Naive thymus-derived CD8-positive, alpha-beta T cell (primary cell): ENCODE data around the gene ALKBH5. TPM values are rescaled to one million over a fixed set of nuclear protein-coding genes. Genes with fewer than 3 reads are reported as not detected.
A peak's percentile ranks its signal among the peaks of the same experiment; 100 is the strongest.

Experiments used
- ATAC-seq, 2 donors: fragments of 150-1000 bp; cut with Tn5 transposase in 1 of 2; sonication (Bioruptor Pico), chemical (Tn5 transposase) in 1 of 2; 1 replicate in 1 of 2; 2 replicates in 1 of 2; pipeline ENCODE4 v1.10.0; 2021; ENCODE audit warnings: mild to moderate bottlenecking in 2 of 2, moderate library complexity in 2 of 2
- POLR2A ChIA-PET: fragments of 350-600 bp; sonication (Branson Sonifier 250); formaldehyde crosslinking; loops from one replicate; lab custom pipeline; 2021; ENCODE audit warnings: antibody characterized with exemption; lab: Charles Lee
- DNase-seq, 10 donors: peaks; one replicate each; pipeline versions ENCODE4 v3.0.0 to v3.0.0-alpha.2; 2020 to 2022
- H3K27ac Mint-ChIP-seq, 10 donors: one replicate each; pipeline ENCODE4 v1.8.0; 2020 to 2022; ENCODE audit warnings: mild to moderate bottlenecking in 10 of 10, mixed read lengths in 10 of 10, moderate library complexity in 4 of 10, inconsistent platforms in 1 of 10
- H3K27me3 Mint-ChIP-seq, 5 donors: one replicate each; pipeline ENCODE4 v1.8.0; 2021 to 2022; ENCODE audit warnings: mixed read lengths in 5 of 5
- H3K36me3 Mint-ChIP-seq, 3 donors: one replicate each; pipeline ENCODE4 v1.8.0; 2020 to 2022; ENCODE audit warnings: mixed read lengths in 3 of 3, mild to moderate bottlenecking in 2 of 3, inconsistent platforms in 1 of 3
- H3K4me1 Mint-ChIP-seq, 4 donors: one replicate each; pipeline ENCODE4 v1.8.0; 2021 to 2022; ENCODE audit warnings: mixed read lengths in 4 of 4
- H3K4me3 Mint-ChIP-seq, 10 donors: one replicate each; pipeline ENCODE4 v1.8.0; 2020 to 2022; ENCODE audit warnings: mild to moderate bottlenecking in 10 of 10, mixed read lengths in 10 of 10, moderate library complexity in 6 of 10, inconsistent platforms in 1 of 10
- H3K9me3 Mint-ChIP-seq, 9 donors: one replicate each; pipeline ENCODE4 v1.8.0; 2020 to 2022; ENCODE audit warnings: mixed read lengths in 9 of 9, mild to moderate bottlenecking in 3 of 9, inconsistent platforms in 1 of 9, moderate library complexity in 1 of 9
- polyA plus RNA-seq, 3 donors: library from polyadenylated mRNA; unstranded; fragments of 300-500 nt; fragmentation: Illumina TruSeq; gene quantifications; one replicate each; pipeline ENCODE4 v1.2.3, GENCODE V29; 2021
- total RNA-seq, 8 experiments: library from RNA in 2 of 8; stranded (reverse) in 2 of 8; gene quantifications; one replicate each; pipeline ENCODE4 v1.2.3 and lab custom pipeline; 2021 to 2026

The ALKBH5 gene
- total and polyA plus RNA-seq, 5 experiments from 2014 or later: 109 to 148 (median 125) TPM

DNA sequence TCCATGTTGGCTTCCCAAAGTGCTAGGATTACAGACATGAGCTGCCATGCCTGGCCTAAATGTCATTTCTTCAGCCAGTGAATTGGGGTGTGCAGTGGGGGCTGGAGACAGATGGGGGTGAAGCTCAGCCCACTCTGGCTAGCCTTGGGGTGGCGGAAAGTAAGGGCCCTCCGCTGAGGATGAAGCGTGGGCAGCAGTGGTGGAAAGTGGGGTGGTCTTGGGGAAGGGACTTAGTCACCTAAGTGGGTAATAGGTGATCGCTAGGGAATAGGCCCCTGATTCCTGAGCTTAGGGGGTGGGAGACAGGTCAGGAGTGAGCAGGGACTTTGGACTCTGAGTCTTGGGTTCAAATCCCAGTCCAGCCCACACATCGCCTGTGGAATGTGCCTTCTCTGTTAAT, 44.0 kb downstream of the ALKBH5 start:
- peak overlapping the region in 4 of 10 donors; percentile 3 to 51 (median 40) for H3K4me3 Mint-ChIP-seq
- H3K27me3 Mint-ChIP-seq: no peaks in the 10 kb centered on the region
- H3K9me3 Mint-ChIP-seq: no peaks in the 10 kb centered on the region
- DNase-seq (peak in 1 of 10 donors; percentile 56), ATAC-seq (no peak)
- peak overlapping the region in 2 of 10 donors; percentile 44 to 48 for H3K27ac Mint-ChIP-seq
- H3K36me3 Mint-ChIP-seq: peaks cover 0 to 3% (median 0%) of the 10 kb centered on the region in 3 donors
- peaks cover 15 to 41% (median 28%) of the 10 kb centered on the region in 4 donors for H3K4me1 Mint-ChIP-seq
- POLR2A ChIA-PET: no interaction called here

DNA sequence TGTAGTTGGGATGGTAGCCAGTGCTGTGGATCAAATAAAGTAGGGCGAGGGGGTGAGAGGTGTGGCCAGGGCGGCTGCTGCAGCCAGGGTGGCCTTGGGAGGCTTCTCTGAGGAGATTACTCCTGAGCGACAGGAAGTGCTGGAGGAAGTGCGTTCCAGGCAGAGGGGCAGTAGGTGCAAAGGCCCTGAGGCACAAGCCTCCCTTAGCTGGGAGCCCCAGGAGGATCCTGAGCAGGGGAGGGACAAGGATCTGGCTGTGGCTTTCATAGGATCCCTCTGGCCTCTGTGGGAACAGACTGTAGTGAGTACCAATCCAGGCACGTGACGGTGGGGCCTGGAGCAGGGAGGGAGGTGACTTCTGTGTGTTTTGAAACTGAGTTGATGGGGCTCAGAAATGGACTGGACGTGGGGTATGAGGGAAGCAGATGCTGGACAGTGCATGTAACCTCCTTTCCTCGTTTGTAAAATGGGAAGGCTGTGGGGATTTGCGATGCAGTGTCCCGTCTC, 44.6 kb downstream of the ALKBH5 start:
- Mint-ChIP-seq H3K27me3 (no peaks in the 10 kb centered on the region), H3K36me3 (peaks cover 0 to 3% (median 0%) of the 10 kb centered on the region in 3 donors), H3K4me3 (peak overlapping the region in 3 of 10 donors; percentile 38 to 51 (median 44)), H3K4me1 (peaks cover 15 to 41% (median 28%) of the 10 kb centered on the region in 4 donors), H3K9me3 (no peaks in the 10 kb centered on the region), H3K27ac (peak overlapping the region in 4 of 10 donors; percentile 33 to 60 (median 52))
- no peak for DNase-seq
- no peak for ATAC-seq
- POLR2A ChIA-PET: no interaction called here

DNA sequence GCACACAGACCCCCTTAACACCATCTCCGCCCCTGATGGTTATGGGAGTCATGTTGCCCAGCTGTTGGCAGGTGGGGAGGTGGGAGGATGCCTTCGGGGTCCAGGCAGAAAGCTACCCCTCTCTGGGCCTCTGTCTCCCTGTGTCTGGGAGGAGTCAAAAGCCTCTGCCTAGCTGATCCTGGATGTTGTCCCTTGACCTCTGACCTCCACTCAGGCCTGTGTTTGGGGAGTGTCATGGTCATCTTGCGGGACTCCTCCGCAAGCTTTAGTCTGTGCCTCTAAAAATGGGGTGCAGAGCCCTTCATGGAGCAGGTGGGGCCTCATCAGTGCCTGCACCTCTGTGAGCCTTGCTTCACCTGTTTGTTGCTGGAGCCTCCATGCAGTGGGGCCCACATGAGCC, 45.6 kb downstream of the ALKBH5 start:
- Mint-ChIP-seq H3K27ac (no peak overlapping the region), H3K36me3 (peaks cover 0 to 3% (median 0%) of the 10 kb centered on the region in 3 donors), H3K4me1 (peaks cover 15 to 41% (median 28%) of the 10 kb centered on the region in 4 donors), H3K27me3 (no peaks in the 10 kb centered on the region), H3K4me3 (peak overlapping the region in 1 of 10 donors; percentile 30), H3K9me3 (no peaks in the 10 kb centered on the region)
- POLR2A ChIA-PET: no interaction called here
- peak in 1 of 10 donors; percentile 50 for DNase-seq
- ATAC-seq: no peak

DNA sequence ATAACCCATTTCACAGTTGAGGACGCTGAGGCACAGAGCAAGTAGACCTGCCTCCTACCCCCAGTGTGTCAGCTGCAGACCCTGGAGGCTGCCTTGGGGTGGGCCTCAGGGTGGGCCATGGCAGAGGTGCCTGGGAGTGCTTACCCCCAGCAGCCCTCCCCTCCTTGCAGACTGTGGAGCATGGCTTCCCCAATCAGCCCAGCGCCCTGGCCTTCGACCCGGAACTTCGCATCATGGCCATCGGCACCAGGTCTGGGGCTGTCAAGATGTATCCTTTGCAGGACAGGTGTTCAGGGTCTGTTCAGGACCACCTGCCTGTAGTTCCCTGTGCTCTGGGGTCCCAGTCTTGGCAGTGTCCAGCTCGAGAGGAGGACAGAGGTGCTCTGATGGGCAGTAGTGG, 46.1 kb downstream of the ALKBH5 start:
- Mint-ChIP-seq H3K9me3 (no peaks in the 10 kb centered on the region), H3K4me3 (no peak overlapping the region), H3K36me3 (peaks cover 0 to 3% (median 0%) of the 10 kb centered on the region in 3 donors), H3K27me3 (no peaks in the 10 kb centered on the region), H3K4me1 (peaks cover 15 to 41% (median 28%) of the 10 kb centered on the region in 4 donors), H3K27ac (no peak overlapping the region)
- DNase-seq (peak in 1 of 10 donors; percentile 51), ATAC-seq (no peak)
- POLR2A ChIA-PET: interaction anchor here (0.5 kb wide), 1 partner anchor 1148 kb away, joined by 6 read pairs; no protein-coding TSS in a partner anchor

DNA sequence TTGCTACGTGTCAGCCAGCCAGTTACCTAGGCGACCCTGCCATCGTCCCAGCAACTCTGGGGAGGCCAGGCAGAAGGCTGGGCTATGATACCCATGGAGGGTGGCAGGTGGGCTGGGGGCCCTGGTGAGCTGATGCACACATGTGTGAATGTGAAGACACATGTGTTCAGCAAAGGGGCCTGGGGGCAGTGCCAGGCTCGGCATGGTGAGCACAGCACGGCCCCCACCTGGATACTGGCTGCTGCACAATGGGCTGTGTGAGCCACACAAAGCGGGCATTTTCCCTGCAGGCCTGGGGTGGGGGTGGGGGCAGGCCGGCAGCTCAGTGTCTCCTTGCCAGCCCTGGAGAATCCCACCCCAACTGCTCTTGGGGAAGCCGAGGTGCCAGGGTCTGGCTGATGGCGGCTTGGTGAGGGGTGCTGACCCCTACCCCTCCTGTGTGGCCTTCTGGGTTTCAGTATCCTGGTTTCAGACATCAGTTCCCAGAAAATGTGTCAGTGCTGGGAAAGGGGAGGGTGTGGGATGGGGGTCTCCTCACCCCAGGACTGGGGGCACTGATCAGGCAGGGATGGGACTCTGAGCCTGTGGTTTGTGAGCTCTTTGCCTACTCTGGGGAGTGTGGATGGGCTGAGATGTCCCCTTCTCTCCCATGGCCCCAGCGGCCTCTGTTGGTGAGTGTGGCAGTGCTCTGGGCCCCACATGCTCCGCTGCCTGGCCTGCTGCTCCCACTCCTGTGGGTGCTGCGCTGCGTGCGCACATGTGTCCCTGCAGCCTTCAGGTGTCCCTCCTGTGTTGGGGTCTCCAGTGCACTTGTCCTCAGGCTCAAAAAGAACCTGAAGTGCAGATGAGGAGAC, 46.9 kb downstream of the ALKBH5 start:
- Mint-ChIP-seq H3K9me3 (no peaks in the 10 kb centered on the region), H3K27ac (no peak overlapping the region), H3K36me3 (peaks cover 0 to 3% (median 0%) of the 10 kb centered on the region in 3 donors), H3K27me3 (no peaks in the 10 kb centered on the region), H3K4me1 (peaks cover 15 to 37% (median 28%) of the 10 kb centered on the region in 4 donors), H3K4me3 (no peak overlapping the region)
- DNase-seq (peak in 1 of 10 donors; percentile 52), ATAC-seq (no peak)
- POLR2A ChIA-PET: interaction anchor here (0.5 kb wide), 1 partner anchor 1149 kb away, joined by 6 read pairs; no protein-coding TSS in a partner anchor

DNA sequence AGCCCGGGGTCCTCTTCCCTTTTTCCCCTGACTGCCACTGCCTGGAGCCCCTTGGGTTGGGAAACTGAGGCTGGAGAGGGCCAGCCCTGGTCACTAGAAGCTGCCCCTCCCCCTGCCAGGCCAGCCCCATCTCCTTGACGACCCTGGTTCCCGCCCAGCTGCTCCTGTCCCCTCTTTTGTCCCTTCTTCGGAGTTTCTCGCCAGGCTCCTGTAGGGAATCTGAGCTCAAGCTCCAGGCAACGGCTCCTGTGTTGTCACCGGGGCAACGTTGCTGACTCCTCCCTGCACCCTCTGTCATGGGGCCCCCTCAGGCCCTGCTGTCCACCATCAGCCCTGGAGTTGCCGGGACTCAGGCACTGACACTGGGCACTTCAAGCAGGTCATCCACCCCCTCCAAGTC, 47.5 kb downstream of the ALKBH5 start:
- ATAC-seq (no peak), DNase-seq (peak in 1 of 10 donors; percentile 48)
- H3K27ac Mint-ChIP-seq: no peak overlapping the region
- H3K4me3 Mint-ChIP-seq: no peak overlapping the region
- POLR2A ChIA-PET: no interaction called here
- H3K4me1 Mint-ChIP-seq: peaks cover 13 to 34% (median 23%) of the 10 kb centered on the region in 4 donors
- H3K9me3 Mint-ChIP-seq: no peaks in the 10 kb centered on the region
- H3K36me3 Mint-ChIP-seq: peaks cover 0 to 4% (median 0%) of the 10 kb centered on the region in 3 donors
- no peaks in the 10 kb centered on the region for H3K27me3 Mint-ChIP-seq

DNA sequence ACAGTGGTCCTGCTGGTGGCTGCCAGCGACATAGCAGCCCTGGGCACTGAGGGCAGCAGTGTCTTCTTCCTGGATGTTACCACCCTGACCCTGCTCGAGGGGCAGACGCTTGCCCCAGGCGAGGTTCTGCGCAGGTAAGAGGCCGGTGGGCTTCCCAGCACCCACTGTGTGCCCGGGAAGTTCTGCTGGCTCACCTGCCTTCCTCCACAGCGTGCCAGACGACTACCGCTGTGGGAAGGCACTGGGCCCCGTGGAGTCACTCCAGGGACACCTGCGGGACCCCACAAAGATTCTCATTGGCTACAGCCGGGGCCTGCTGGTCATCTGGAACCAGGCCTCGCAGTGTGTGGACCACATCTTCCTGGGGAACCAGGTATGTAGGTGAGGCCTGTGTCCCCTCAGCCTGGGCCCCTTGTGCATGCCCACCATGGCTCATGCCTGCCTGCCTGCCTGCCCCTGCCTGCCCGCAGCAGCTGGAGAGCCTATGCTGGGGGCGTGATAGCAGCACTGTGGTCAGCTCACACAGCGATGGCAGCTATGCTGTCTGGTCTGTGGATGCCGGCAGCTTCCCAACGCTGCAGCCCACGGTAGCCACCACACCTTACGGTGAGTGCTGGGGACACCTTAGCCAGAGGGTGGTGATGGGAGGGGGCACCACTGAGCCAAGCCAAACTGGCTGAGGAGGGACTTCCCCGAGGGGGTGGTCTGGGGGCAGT, 50.3 kb downstream of the ALKBH5 start:
- H3K27ac Mint-ChIP-seq: no peak overlapping the region

DNA sequence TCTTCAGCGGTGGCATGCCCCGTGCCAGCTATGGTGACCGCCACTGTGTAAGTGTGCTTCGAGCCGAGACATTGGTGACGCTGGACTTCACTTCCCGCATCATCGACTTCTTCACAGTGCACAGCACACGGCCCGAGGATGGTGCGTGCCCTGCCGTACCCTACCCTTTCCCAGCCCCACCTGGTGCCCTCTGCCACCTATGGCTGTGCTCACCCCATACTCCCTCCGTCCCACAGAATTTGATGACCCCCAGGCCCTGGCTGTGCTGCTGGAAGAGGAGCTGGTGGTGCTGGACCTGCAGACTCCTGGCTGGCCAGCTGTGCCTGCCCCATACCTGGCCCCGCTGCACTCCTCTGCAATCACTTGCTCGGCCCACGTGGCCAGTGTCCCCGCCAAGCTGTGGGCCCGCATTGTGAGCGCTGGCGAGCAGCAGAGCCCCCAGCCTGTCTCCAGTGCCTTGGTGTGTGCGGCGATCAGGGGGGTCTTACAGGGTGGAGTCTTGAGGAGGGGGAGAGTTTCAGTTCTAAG, 51.3 kb downstream of the ALKBH5 start:
- Mint-ChIP-seq H3K27me3 (no peaks in the 10 kb centered on the region), H3K27ac (no peak overlapping the region), H3K9me3 (no peaks in the 10 kb centered on the region), H3K36me3 (peaks cover 0 to 20% (median 0%) of the 10 kb centered on the region in 3 donors), H3K4me1 (peaks cover 0 to 5% (median 2%) of the 10 kb centered on the region in 4 donors), H3K4me3 (no peak overlapping the region)
- ATAC-seq (no peak), DNase-seq (no peak)
- POLR2A ChIA-PET: no interaction called here

More for the DNA sequence above, 50.3 kb downstream of the ALKBH5 start:
- DNase-seq: no peak
- Mint-ChIP-seq H3K27me3 (no peaks in the 10 kb centered on the region), H3K4me1 (peaks cover 0 to 8% (median 2%) of the 10 kb centered on the region in 4 donors), H3K36me3 (peaks cover 0 to 14% (median 0%) of the 10 kb centered on the region in 3 donors), H3K9me3 (no peaks in the 10 kb centered on the region), H3K4me3 (no peak overlapping the region)
- POLR2A ChIA-PET: no interaction called here
- no peak for ATAC-seq

DNA sequence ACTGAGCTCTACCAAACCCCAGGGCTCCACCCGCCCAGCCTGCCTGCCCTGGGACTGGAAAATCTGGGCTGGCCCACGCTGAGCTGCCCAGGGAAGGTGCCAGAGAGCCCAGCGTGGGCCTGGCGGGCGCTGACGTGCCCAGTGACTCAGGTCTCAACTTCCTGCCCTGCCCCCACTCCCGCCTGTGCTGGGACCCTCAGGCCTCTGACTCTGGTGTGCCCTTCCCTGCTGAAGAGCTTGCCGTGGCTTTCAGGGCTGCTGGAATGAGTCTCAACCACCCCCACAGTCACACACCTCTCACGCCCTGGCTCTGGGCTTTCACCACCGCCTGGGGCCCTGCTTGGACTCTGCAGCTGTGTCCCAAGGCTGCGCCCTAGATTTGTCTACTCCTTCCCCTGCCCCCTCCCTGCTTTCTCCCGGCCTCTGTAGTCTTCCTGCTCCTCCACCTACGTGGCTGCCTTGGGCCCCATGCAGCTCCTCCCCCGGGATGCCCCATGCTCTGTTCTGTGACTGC, 52.2 kb downstream of the ALKBH5 start:
- Mint-ChIP-seq H3K27me3 (no peaks in the 10 kb centered on the region), H3K27ac (no peak overlapping the region), H3K9me3 (no peaks in the 10 kb centered on the region), H3K4me1 (peaks cover 0 to 6% (median 0%) of the 10 kb centered on the region in 4 donors), H3K4me3 (no peak overlapping the region), H3K36me3 (peaks cover 0 to 23% (median 0%) of the 10 kb centered on the region in 3 donors)
- ATAC-seq: no peak
- no peak for DNase-seq
- POLR2A ChIA-PET: no interaction called here

DNA sequence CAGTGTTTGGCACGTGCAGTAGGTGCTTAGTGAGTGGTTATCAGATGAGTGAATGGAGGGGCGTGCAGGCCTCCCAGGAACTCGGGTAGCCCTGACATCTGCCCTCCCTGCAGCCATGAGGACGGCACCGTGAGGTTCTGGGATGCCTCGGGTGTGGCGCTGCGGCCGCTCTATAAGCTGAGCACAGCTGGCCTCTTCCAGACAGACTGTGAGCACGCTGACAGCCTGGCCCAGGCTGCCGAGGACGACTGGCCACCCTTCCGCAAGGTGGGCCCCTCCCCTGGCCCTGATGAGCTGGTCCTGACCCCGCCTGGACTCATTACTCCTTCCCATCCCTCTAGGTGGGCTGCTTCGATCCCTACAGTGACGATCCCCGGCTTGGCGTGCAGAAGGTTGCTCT, 52.9 kb downstream of the ALKBH5 start:
- Mint-ChIP-seq H3K9me3 (no peaks in the 10 kb centered on the region), H3K4me3 (no peak overlapping the region), H3K27me3 (no peaks in the 10 kb centered on the region), H3K36me3 (peaks cover 0 to 23% (median 0%) of the 10 kb centered on the region in 3 donors), H3K27ac (no peak overlapping the region), H3K4me1 (peaks cover 0 to 6% (median 0%) of the 10 kb centered on the region in 4 donors)
- DNase-seq: no peak
- POLR2A ChIA-PET: no interaction called here
- no peak for ATAC-seq

DNA sequence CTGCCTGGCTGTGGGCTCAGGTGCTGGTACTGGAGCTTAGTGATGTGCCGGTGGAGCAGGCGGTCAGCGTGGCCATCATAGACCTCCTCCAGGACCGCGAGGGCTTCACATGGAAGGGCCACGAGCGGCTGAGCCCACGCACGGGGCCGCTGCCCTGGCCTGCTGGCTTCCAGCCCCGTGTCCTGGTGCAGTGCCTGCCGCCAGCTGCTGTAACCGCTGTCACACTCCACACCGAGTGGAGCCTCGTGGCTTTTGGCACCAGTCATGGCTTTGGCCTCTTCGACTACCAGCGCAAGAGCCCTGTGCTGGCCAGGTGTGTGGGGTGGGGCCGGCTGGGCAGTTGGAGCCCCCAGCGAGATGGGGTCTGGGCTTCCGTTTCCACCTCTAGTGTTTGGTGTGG, 53.8 kb downstream of the ALKBH5 start:
- POLR2A ChIA-PET: no interaction called here
- H3K36me3 Mint-ChIP-seq: peaks cover 0 to 23% (median 0%) of the 10 kb centered on the region in 3 donors
- H3K27ac Mint-ChIP-seq: no peak overlapping the region
- no peak for ATAC-seq
- H3K4me1 Mint-ChIP-seq: peaks cover 0 to 6% (median 0%) of the 10 kb centered on the region in 4 donors
- no peak for DNase-seq
- H3K27me3 Mint-ChIP-seq: no peaks in the 10 kb centered on the region
- H3K9me3 Mint-ChIP-seq: no peaks in the 10 kb centered on the region
- H3K4me3 Mint-ChIP-seq: no peak overlapping the region

DNA sequence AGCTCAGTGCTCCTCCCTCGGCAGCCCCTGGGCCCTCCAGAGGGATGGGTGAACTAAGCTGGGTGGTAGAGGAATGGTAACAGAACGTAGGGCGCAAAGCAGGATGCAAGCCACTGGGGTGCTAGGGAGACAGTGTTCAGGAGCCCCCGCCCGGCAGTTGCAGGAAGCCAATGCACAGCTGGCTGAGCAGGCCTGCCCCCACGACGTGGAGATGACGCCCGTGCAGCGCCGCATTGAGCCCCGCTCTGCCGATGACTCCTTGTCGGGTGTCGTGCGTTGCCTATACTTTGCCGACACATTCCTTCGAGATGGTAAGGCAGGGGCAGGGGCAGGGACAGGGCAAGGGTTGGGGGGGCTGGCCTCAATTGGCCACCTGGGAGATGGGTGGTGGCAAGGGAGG, 54.7 kb downstream of the ALKBH5 start:
- Mint-ChIP-seq H3K9me3 (no peaks in the 10 kb centered on the region), H3K27me3 (no peaks in the 10 kb centered on the region), H3K4me1 (peaks cover 0 to 6% (median 0%) of the 10 kb centered on the region in 4 donors), H3K36me3 (peaks cover 0 to 25% (median 0%) of the 10 kb centered on the region in 3 donors), H3K27ac (peak overlapping the region in 1 of 10 donors; percentile 37), H3K4me3 (no peak overlapping the region)
- ATAC-seq (no peak), DNase-seq (no peak)
- POLR2A ChIA-PET: no interaction called here
